Measurements from ENCODE around the gene BACH2. TPM values are rescaled to one million over a fixed set of nuclear protein-coding genes. Genes with fewer than 3 reads are reported as not detected.

Gene BACH2
- total RNA-seq, 1 experiment from 2014 or later: 3.3 TPM

- RAD21 ChIA-PET (ENCODE audit: low non-redundant PET in 1 of 2, low total read pairs in 2 of 2, uncharacterized antibody in 2 of 2, unreplicated experiment in 2 of 2): no interaction called here
- peak overlapping the region; percentile 47; the same call in 1 of the 2 replicates for H3K4me2 ChIP-seq (ENCODE audit: low read length)
- H3K4me3 ChIP-seq (replicated peaks in 1 of 2; ENCODE audit: low read depth in 1 of 2, low read length in 2 of 2): no peak overlapping the region
- H3K9me2 ChIP-seq (ENCODE audit: insufficient read depth): no peaks in the 10 kb centered on the region
- DNase-seq (ENCODE audit: low read depth, low spot score) (no peak), ATAC-seq (no peak)
- H3K27ac ChIP-seq (ENCODE audit: low read depth, low read length): no peak overlapping the region
- no peak overlapping the region for H3K9ac ChIP-seq (ENCODE audit: low read length)
- CTCF ChIA-PET: no interaction called here
- H3K79me2 ChIP-seq (ENCODE audit: insufficient read depth, low read length): no peaks in the 10 kb centered on the region
- no peak overlapping the region for H2AFZ ChIP-seq (ENCODE audit: low read depth, low read length, poor library complexity, severe bottlenecking)
- intact Hi-C loops (cut with micrococcal nuclease): no loop called here
- POLR2A ChIA-PET: no interaction called here
- peaks cover 0 to 9% of the 10 kb centered on the region in 2 experiments; a peak in 2 of 4 replicates for H3K4me1 ChIP-seq (ENCODE audit: control insufficient read depth in 1 of 2, insufficient read depth in 2 of 2, low read length in 2 of 2)
- H3K9me3 ChIP-seq (ENCODE audit: control insufficient read depth in 1 of 2, insufficient read depth in 1 of 2, low read depth in 1 of 2, low read length in 2 of 2): no peaks in the 10 kb centered on the region
- H3K36me3 ChIP-seq (ENCODE audit: control insufficient read depth in 1 of 2, insufficient read depth in 2 of 2, low read length in 2 of 2): no peaks in the 10 kb centered on the region
- no TSS peak for BruUV-seq (replicated peaks)
- H3K27me3 ChIP-seq (ENCODE audit: insufficient read depth, low read length): no peaks in the 10 kb centered on the region
- no peak for TF ChIP-seq EZH2 (IDR thresholded peaks at IDR 0.05)
- TF ChIP-seq, protein P1, sequence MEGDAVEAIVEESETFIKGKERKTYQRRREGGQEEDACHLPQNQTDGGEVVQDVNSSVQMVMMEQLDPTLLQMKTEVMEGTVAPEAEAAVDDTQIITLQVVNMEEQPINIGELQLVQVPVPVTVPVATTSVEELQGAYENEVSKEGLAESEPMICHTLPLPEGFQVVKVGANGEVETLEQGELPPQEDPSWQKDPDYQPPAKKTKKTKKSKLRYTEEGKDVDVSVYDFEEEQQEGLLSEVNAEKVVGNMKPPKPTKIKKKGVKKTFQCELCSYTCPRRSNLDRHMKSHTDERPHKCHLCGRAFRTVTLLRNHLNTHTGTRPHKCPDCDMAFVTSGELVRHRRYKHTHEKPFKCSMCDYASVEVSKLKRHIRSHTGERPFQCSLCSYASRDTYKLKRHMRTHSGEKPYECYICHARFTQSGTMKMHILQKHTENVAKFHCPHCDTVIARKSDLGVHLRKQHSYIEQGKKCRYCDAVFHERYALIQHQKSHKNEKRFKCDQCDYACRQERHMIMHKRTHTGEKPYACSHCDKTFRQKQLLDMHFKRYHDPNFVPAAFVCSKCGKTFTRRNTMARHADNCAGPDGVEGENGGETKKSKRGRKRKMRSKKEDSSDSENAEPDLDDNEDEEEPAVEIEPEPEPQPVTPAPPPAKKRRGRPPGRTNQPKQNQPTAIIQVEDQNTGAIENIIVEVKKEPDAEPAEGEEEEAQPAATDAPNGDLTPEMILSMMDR (IDR thresholded peaks at IDR 0.05 in 2 of 3, conservative IDR thresholded peaks at IDR 0.05 in 1 of 3; ENCODE audit: borderline replicate concordance in 1 of 3, insufficient read depth in 1 of 3, low read depth in 2 of 3, low read length in 2 of 3): no peak
- TF ChIP-seq SRF (IDR thresholded peaks at IDR 0.05; ENCODE audit: low read depth): no peak
- TF ChIP-seq, protein P2, sequence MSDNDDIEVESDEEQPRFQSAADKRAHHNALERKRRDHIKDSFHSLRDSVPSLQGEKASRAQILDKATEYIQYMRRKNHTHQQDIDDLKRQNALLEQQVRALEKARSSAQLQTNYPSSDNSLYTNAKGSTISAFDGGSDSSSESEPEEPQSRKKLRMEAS (IDR thresholded peaks at IDR 0.05): no peak
- no peak for TF ChIP-seq POLR2A (IDR thresholded peaks at IDR 0.05; ENCODE audit: borderline replicate concordance, extremely low read depth, insufficient read depth, insufficient read length)
- no peak for TF ChIP-seq ELF1 (IDR thresholded peaks at IDR 0.05; ENCODE audit: borderline replicate concordance, low read depth)
- TF ChIP-seq, protein P3, sequence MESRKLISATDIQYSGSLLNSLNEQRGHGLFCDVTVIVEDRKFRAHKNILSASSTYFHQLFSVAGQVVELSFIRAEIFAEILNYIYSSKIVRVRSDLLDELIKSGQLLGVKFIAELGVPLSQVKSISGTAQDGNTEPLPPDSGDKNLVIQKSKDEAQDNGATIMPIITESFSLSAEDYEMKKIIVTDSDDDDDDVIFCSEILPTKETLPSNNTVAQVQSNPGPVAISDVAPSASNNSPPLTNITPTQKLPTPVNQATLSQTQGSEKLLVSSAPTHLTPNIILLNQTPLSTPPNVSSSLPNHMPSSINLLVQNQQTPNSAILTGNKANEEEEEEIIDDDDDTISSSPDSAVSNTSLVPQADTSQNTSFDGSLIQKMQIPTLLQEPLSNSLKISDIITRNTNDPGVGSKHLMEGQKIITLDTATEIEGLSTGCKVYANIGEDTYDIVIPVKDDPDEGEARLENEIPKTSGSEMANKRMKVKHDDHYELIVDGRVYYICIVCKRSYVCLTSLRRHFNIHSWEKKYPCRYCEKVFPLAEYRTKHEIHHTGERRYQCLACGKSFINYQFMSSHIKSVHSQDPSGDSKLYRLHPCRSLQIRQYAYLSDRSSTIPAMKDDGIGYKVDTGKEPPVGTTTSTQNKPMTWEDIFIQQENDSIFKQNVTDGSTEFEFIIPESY (IDR thresholded peaks at IDR 0.05; ENCODE audit: extremely low read depth, insufficient replicate concordance, low read length): no peak
- TF ChIP-seq CEBPB (IDR thresholded peaks at IDR 0.05; ENCODE audit: low read depth): no peak
- TF ChIP-seq ZNF274 (IDR thresholded peaks at IDR 0.05; ENCODE audit: low read depth, low read length): no peak
- TF ChIP-seq JUND (IDR thresholded peaks at IDR 0.05): no peak
- no peak for TF ChIP-seq YY1 (IDR thresholded peaks at IDR 0.05; ENCODE audit: extremely low read depth, insufficient replicate concordance, low read depth, low read length)
- no peaks in the 10 kb centered on the region for H4K20me1 ChIP-seq (ENCODE audit: insufficient read depth)
Observed at GRCh38 chr6:90026216-90026615, 270.4 kb downstream of the BACH2 start.

All from HCT116 (cell line).